ENCODE data around the gene PEDS1. TPM values are rescaled to one million over a fixed set of nuclear protein-coding genes. Genes with fewer than 3 reads are reported as not detected.
"Not testable (repeated sequence)": the region's sequence is repeated elsewhere in the genome, so short reads cannot be mapped to it uniquely, and the experiment has no call there.

PEDS1 gene
- total and polyA plus RNA-seq, 8 donors = 27.5 to 39.9 (median 31.9) TPM

- intact Hi-C loops (cut with DNase I) = no loop called here
- DNase-seq = no peak
- Histone ChIP-seq H3K4me1 (peaks cover 0 to 4% of the 10 kb centered on the region in 2 donors), H3K36me3 (no peaks in the 10 kb centered on the region), H3K9me3 (no peaks in the 10 kb centered on the region), H3K27ac (no peak overlapping the region), H3K4me3 (no peak overlapping the region), H3K27me3 (no peaks in the 10 kb centered on the region)
- no peak for TF ChIP-seq CTCF (IDR thresholded peaks at IDR 0.05)
- no peak for ATAC-seq
Measured at GRCh38 chr20:50181344-50181743, 27.8 kb upstream of the PEDS1 start.

GRCh38 chr20:50178672-50179071, 25.1 kb upstream of the PEDS1 start:
- intact Hi-C loops (cut with DNase I); DNase-seq; H3K36me3 ChIP-seq; H3K4me1 ChIP-seq; ATAC-seq; H3K27me3 ChIP-seq; H3K9me3 ChIP-seq; H3K27ac ChIP-seq; H3K4me3 ChIP-seq: not testable (repeated sequence)

- intact Hi-C loops (cut with DNase I) = no loop called here
- no peaks in the 10 kb centered on the region for H3K27me3 ChIP-seq
- no peak for DNase-seq
- peaks cover 0 to 20% of the 10 kb centered on the region in 2 donors for H3K4me1 ChIP-seq
- no peaks in the 10 kb centered on the region for H3K9me3 ChIP-seq
- no peaks in the 10 kb centered on the region for H3K36me3 ChIP-seq
- TF ChIP-seq CTCF (IDR thresholded peaks at IDR 0.05) = no peak
- no peak for ATAC-seq
- no peak overlapping the region for H3K27ac ChIP-seq
- no peak overlapping the region for H3K4me3 ChIP-seq
Measured at GRCh38 chr20:50175938-50176933, 22.7 kb upstream of the PEDS1 start.

GRCh38 chr20:50174456-50174855, 20.9 kb upstream of the PEDS1 start:
- H3K27me3 ChIP-seq = no peaks in the 10 kb centered on the region
- ATAC-seq = no peak
- H3K27ac ChIP-seq = no peak overlapping the region
- H3K4me1 ChIP-seq = peaks cover 0 to 22% of the 10 kb centered on the region in 2 donors
- no peak overlapping the region for H3K4me3 ChIP-seq
- no peak for TF ChIP-seq CTCF (IDR thresholded peaks at IDR 0.05)
- H3K9me3 ChIP-seq = no peaks in the 10 kb centered on the region
- no peak for DNase-seq
- intact Hi-C loops (cut with DNase I) = loop anchor here in 1 of 2 donors (5.0 kb wide), 1 partner anchor 192 kb away; the partner anchor contains the start of gene SNAI1
- H3K36me3 ChIP-seq = no peaks in the 10 kb centered on the region

GRCh38 chr20:50172347-50173013, 19.0 kb upstream of the PEDS1 start:
- ATAC-seq (peak; percentile 96), DNase-seq (peak; percentile 74 to 96 (median 89))
- H3K36me3 ChIP-seq = no peaks in the 10 kb centered on the region
- H3K4me1 ChIP-seq = peaks cover 0 to 26% of the 10 kb centered on the region in 2 donors
- intact Hi-C loops (cut with DNase I) = loop anchor here in 1 of 2 donors (5.0 kb wide), 1 partner anchor 190 kb away; the partner anchor contains the start of gene SNAI1
- no peaks in the 10 kb centered on the region for H3K9me3 ChIP-seq
- no peak for TF ChIP-seq CTCF (IDR thresholded peaks at IDR 0.05)
- H3K4me3 ChIP-seq = peak overlapping the region; percentile 31 to 47
- peak overlapping the region; percentile 76 to 80 for H3K27ac ChIP-seq
- H3K27me3 ChIP-seq = no peaks in the 10 kb centered on the region
